GM19099 (cell line): Measurements from ENCODE around the gene ATP8B4.

Experiments used
- POLR2A ChIP-seq: IDR thresholded peaks from 3 replicates; pipeline ENCODE4 v1.6.1; 2011; ENCODE audit warnings: low read depth; ENCODE audit not compliant: insufficient read length; ENCODE audit errors: extremely low read depth

Gene ATP8B4

GRCh38 chr15:49984436-49984835, 134.6 kb downstream of the ATP8B4 start:
- no peak for TF ChIP-seq POLR2A

- TF ChIP-seq POLR2A: no peak
These were observed 136.4 kb downstream of the ATP8B4 start for GRCh38 chr15:49982584-49982983.

- TF ChIP-seq POLR2A: no peak
These were observed 139.2 kb downstream of the ATP8B4 start for GRCh38 chr15:49979705-49980382.

GRCh38 chr15:49978121-49978520, 140.9 kb downstream of the ATP8B4 start:
- TF ChIP-seq POLR2A: no peak

- TF ChIP-seq POLR2A: no peak
These were observed 141.7 kb downstream of the ATP8B4 start for GRCh38 chr15:49977306-49977705.

GRCh38 chr15:49964551-49964950, 154.5 kb downstream of the ATP8B4 start:
- TF ChIP-seq POLR2A: no peak

GRCh38 chr15:49964061-49964460, 155.0 kb downstream of the ATP8B4 start:
- no peak for TF ChIP-seq POLR2A

- no peak for TF ChIP-seq POLR2A
These were observed 156.9 kb downstream of the ATP8B4 start for GRCh38 chr15:49962044-49962602.

- TF ChIP-seq POLR2A: no peak
These were observed 165.6 kb downstream of the ATP8B4 start for GRCh38 chr15:49953421-49953820.

GRCh38 chr15:49946681-49947080, 172.4 kb downstream of the ATP8B4 start:
- no peak for TF ChIP-seq POLR2A

- no peak for TF ChIP-seq POLR2A
These were observed 184.5 kb downstream of the ATP8B4 start for GRCh38 chr15:49934487-49934886.

- TF ChIP-seq POLR2A: no peak
These were observed 191.7 kb downstream of the ATP8B4 start for GRCh38 chr15:49927189-49927861.

GRCh38 chr15:49926740-49927139, 192.3 kb downstream of the ATP8B4 start:
- TF ChIP-seq POLR2A: no peak

- no peak for TF ChIP-seq POLR2A
These were observed 195.4 kb downstream of the ATP8B4 start for GRCh38 chr15:49923671-49924070.

- TF ChIP-seq POLR2A: no peak
These were observed 200.0 kb downstream of the ATP8B4 start for GRCh38 chr15:49919034-49919433.

GRCh38 chr15:49918121-49918520, 200.9 kb downstream of the ATP8B4 start:
- TF ChIP-seq POLR2A: no peak

GRCh38 chr15:49916998-49917397, 202.0 kb downstream of the ATP8B4 start:
- no peak for TF ChIP-seq POLR2A

GRCh38 chr15:49915822-49916221, 203.2 kb downstream of the ATP8B4 start:
- no peak for TF ChIP-seq POLR2A
